ENCODE results near the gene P2RY8.

P2RY8 gene

GRCh38 chrX:1536712-1537030 is 314 bp downstream of the P2RY8 start:
- no peaks in the 10 kb centered on the region for H3K27me3 ChIP-seq (ENCODE audit: insufficient read depth, insufficient read length)
- no peaks in the 10 kb centered on the region for H3K9me3 ChIP-seq (ENCODE audit: insufficient read depth, low read length)
- no peaks in the 10 kb centered on the region for H3K36me3 ChIP-seq (ENCODE audit: insufficient read depth, insufficient read length, low read length)
- DNase-seq (ENCODE audit: low read depth, low spot score), result no peak
- no peak overlapping the region for H3K4me3 ChIP-seq (ENCODE audit: insufficient read length, low read depth)
- no peak for TF ChIP-seq ZNF274 (IDR thresholded peaks at IDR 0.05; ENCODE audit: low read depth, low read length)
- TF ChIP-seq YY1 (IDR thresholded peaks at IDR 0.05; ENCODE audit: insufficient read depth, insufficient read length), result no peak
- TF ChIP-seq SUZ12 (IDR thresholded peaks at IDR 0.05; ENCODE audit: extremely low read depth, insufficient read depth, insufficient read length), result no peak
- H3K4me1 ChIP-seq (ENCODE audit: insufficient read depth, insufficient read length), result peaks cover 7% of the 10 kb centered on the region
- no peak overlapping the region for H3K9ac ChIP-seq (ENCODE audit: insufficient read length, low read depth)

- Histone ChIP-seq H3K36me3 (ENCODE audit: insufficient read depth, insufficient read length, low read length) (no peaks in the 10 kb centered on the region), H3K9ac (ENCODE audit: insufficient read length, low read depth) (no peak overlapping the region), H3K4me1 (ENCODE audit: insufficient read depth, insufficient read length) (peaks cover 7% of the 10 kb centered on the region), H3K9me3 (ENCODE audit: insufficient read depth, low read length) (no peaks in the 10 kb centered on the region), H3K4me3 (ENCODE audit: insufficient read length, low read depth) (no peak overlapping the region), H3K27me3 (ENCODE audit: insufficient read depth, insufficient read length) (peaks cover 2% of the 10 kb centered on the region)
- DNase-seq (ENCODE audit: low read depth, low spot score), result no peak
- no peak for TF ChIP-seq YY1 (IDR thresholded peaks at IDR 0.05; ENCODE audit: insufficient read depth, insufficient read length)
- TF ChIP-seq ZNF274 (IDR thresholded peaks at IDR 0.05; ENCODE audit: low read depth, low read length), result no peak
- no peak for TF ChIP-seq SUZ12 (IDR thresholded peaks at IDR 0.05; ENCODE audit: extremely low read depth, insufficient read depth, insufficient read length)
Measured at GRCh38 chrX:1535241-1536041, 1.5 kb downstream of the P2RY8 start.

- H3K9me3 ChIP-seq (ENCODE audit: insufficient read depth, low read length), result no peaks in the 10 kb centered on the region
- H3K9ac ChIP-seq (ENCODE audit: insufficient read length, low read depth), result no peak overlapping the region
- TF ChIP-seq ZNF274 (IDR thresholded peaks at IDR 0.05; ENCODE audit: low read depth, low read length), result no peak
- TF ChIP-seq YY1 (IDR thresholded peaks at IDR 0.05; ENCODE audit: insufficient read depth, insufficient read length), result no peak
- TF ChIP-seq SUZ12 (IDR thresholded peaks at IDR 0.05; ENCODE audit: extremely low read depth, insufficient read depth, insufficient read length), result no peak
- H3K4me1 ChIP-seq (ENCODE audit: insufficient read depth, insufficient read length), result peaks cover 7% of the 10 kb centered on the region
- H3K4me3 ChIP-seq (ENCODE audit: insufficient read length, low read depth), result no peak overlapping the region
- H3K27me3 ChIP-seq (ENCODE audit: insufficient read depth, insufficient read length), result peaks cover 2% of the 10 kb centered on the region
- DNase-seq (ENCODE audit: low read depth, low spot score), result no peak
- H3K36me3 ChIP-seq (ENCODE audit: insufficient read depth, insufficient read length, low read length), result no peaks in the 10 kb centered on the region
Measured at GRCh38 chrX:1534301-1535168, 2.5 kb downstream of the P2RY8 start.

- TF ChIP-seq ZNF274 (IDR thresholded peaks at IDR 0.05; ENCODE audit: low read depth, low read length) (no peak), YY1 (IDR thresholded peaks at IDR 0.05; ENCODE audit: insufficient read depth, insufficient read length) (no peak)
- no peaks in the 10 kb centered on the region for H3K36me3 ChIP-seq (ENCODE audit: insufficient read depth, insufficient read length, low read length)
- H3K9ac ChIP-seq (ENCODE audit: insufficient read length, low read depth), result no peak overlapping the region
- peaks cover 7% of the 10 kb centered on the region for H3K4me1 ChIP-seq (ENCODE audit: insufficient read depth, insufficient read length)
- H3K4me3 ChIP-seq (ENCODE audit: insufficient read length, low read depth), result no peak overlapping the region
- no peak for DNase-seq (ENCODE audit: low read depth, low spot score)
- peaks cover 2% of the 10 kb centered on the region for H3K27me3 ChIP-seq (ENCODE audit: insufficient read depth, insufficient read length)
- no peaks in the 10 kb centered on the region for H3K9me3 ChIP-seq (ENCODE audit: insufficient read depth, low read length)
Measured at GRCh38 chrX:1533058-1533457, 3.9 kb downstream of the P2RY8 start.

- Histone ChIP-seq H3K9me3 (ENCODE audit: insufficient read depth, low read length) (no peaks in the 10 kb centered on the region), H3K27me3 (ENCODE audit: insufficient read depth, insufficient read length) (peaks cover 5% of the 10 kb centered on the region), H3K9ac (ENCODE audit: insufficient read length, low read depth) (no peak overlapping the region), H3K4me3 (ENCODE audit: insufficient read length, low read depth) (no peak overlapping the region), H3K36me3 (ENCODE audit: insufficient read depth, insufficient read length, low read length) (no peaks in the 10 kb centered on the region), H3K4me1 (ENCODE audit: insufficient read depth, insufficient read length) (peaks cover 2% of the 10 kb centered on the region)
- no peak for DNase-seq (ENCODE audit: low read depth, low spot score)
- TF ChIP-seq SUZ12 (IDR thresholded peaks at IDR 0.05; ENCODE audit: extremely low read depth, insufficient read depth, insufficient read length), result no peak
- TF ChIP-seq YY1 (IDR thresholded peaks at IDR 0.05; ENCODE audit: insufficient read depth, insufficient read length), result no peak
- no peak for TF ChIP-seq ZNF274 (IDR thresholded peaks at IDR 0.05; ENCODE audit: low read depth, low read length)
Measured at GRCh38 chrX:1531096-1531890, 5.7 kb downstream of the P2RY8 start.

GRCh38 chrX:1529756-1530155 is 7.2 kb downstream of the P2RY8 start:
- Histone ChIP-seq H3K4me1 (ENCODE audit: insufficient read depth, insufficient read length) (peaks cover 2% of the 10 kb centered on the region), H3K4me3 (ENCODE audit: insufficient read length, low read depth) (no peak overlapping the region), H3K36me3 (ENCODE audit: insufficient read depth, insufficient read length, low read length) (no peaks in the 10 kb centered on the region), H3K9ac (ENCODE audit: insufficient read length, low read depth) (no peak overlapping the region), H3K27me3 (ENCODE audit: insufficient read depth, insufficient read length) (peaks cover 10% of the 10 kb centered on the region), H3K9me3 (ENCODE audit: insufficient read depth, low read length) (no peaks in the 10 kb centered on the region)
- DNase-seq (ENCODE audit: low read depth, low spot score), result no peak
- TF ChIP-seq ZNF274 (IDR thresholded peaks at IDR 0.05; ENCODE audit: low read depth, low read length) (no peak), YY1 (IDR thresholded peaks at IDR 0.05; ENCODE audit: insufficient read depth, insufficient read length) (no peak), SUZ12 (IDR thresholded peaks at IDR 0.05; ENCODE audit: extremely low read depth, insufficient read depth, insufficient read length) (no peak)

Measured in NT2/D1 (cell line).